ENCODE data around the gene FCHO2. TPM values are rescaled to one million over a fixed set of nuclear protein-coding genes. Genes with fewer than 3 reads are reported as not detected.

The FCHO2 gene
- total and polyA plus RNA-seq, 2 donors (not counting 3 experiments of a cell fraction or from before 2014, with no cell fraction given) = 12.0 to 25.2 TPM

DNA sequence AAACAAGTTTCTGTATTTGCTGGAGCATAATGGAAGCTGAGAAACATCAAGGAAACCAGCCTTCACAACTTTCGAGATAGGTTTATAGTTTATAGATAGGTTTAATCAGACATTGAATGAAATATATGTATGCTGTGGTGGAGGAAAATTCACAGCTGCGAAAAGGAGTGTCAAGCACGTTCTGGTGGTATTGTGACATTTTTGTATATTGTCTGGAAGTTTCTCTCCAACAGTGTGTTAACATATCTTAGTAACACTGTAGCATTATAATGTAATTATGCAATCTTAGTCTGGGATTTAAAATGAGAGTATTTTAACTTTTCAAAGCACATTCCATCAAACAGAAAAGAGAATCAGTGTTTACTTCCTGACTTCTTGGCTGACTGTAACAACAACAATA is 50.0 kb downstream of the FCHO2 start:
- no peak for TF ChIP-seq JUN (IDR thresholded peaks at IDR 0.05; ENCODE audit: borderline replicate concordance, insufficient read depth, insufficient read length, low read depth)
- Histone ChIP-seq H4K20me1 (replicated peaks; ENCODE audit: control insufficient read depth, extremely low read depth, insufficient read depth, low read length) (no peaks in the 10 kb centered on the region), H2AFZ (ENCODE audit: low read depth, low read length) (no peak overlapping the region), H3K4me3 (replicated peaks in 1 of 3; ENCODE audit: insufficient read depth in 1 of 3, low read depth in 1 of 3, low read length in 3 of 3) (no peak overlapping the region), H3K9me1 (replicated peaks; ENCODE audit: control insufficient read depth, extremely low read depth, insufficient read depth, low read length) (no peaks in the 10 kb centered on the region), H3K9me3 (replicated peaks; ENCODE audit: control insufficient read depth, insufficient read depth, low read length) (no peaks in the 10 kb centered on the region), H3K27me3 (ENCODE audit: control insufficient read depth in 2 of 2, insufficient read depth in 2 of 2, low read length in 2 of 2) (no peaks in the 10 kb centered on the region), H3K27ac (ENCODE audit: insufficient read depth, low read depth, low read length) (no peak overlapping the region), H3K9ac (replicated peaks; ENCODE audit: extremely low read depth, insufficient read depth, low read length) (no peak overlapping the region), H3K79me2 (ENCODE audit: control insufficient read depth, insufficient read depth, low read length) (no peaks in the 10 kb centered on the region), H3K36me3 (ENCODE audit: control insufficient read depth in 2 of 2, extremely low read depth in 1 of 2, insufficient read depth in 2 of 2, low read length in 2 of 2) (peaks cover 0 to 2% of the 10 kb centered on the region in 2 experiments), H3K4me1 (ENCODE audit: control insufficient read depth, extremely low read depth, insufficient read depth, low read length) (no peaks in the 10 kb centered on the region), H3K4me2 (ENCODE audit: insufficient read depth, low read length) (no peak overlapping the region)
- CTCF ChIA-PET = no interaction called here
- dilution Hi-C loops (cut with MboI; ENCODE audit: extremely low pct_ligation_motif_present, low sequenced_read_pairs) (no loop called here), intact Hi-C loops (cut with micrococcal nuclease) (no loop called here)
- no peak for FAIRE-seq
- no TSS peak for BruUV-seq (replicated peaks)
- POLR2A ChIA-PET = no interaction called here
- DNase-seq (ENCODE audit: low read depth, low spot score) = no peak

GRCh38 chr5:73007051-73007450 is 51.2 kb downstream of the FCHO2 start:
- intact Hi-C loops (cut with micrococcal nuclease) (no loop called here), dilution Hi-C loops (cut with MboI; ENCODE audit: extremely low pct_ligation_motif_present, low sequenced_read_pairs) (no loop called here)
- Histone ChIP-seq H3K9me3 (replicated peaks; ENCODE audit: control insufficient read depth, insufficient read depth, low read length) (no peaks in the 10 kb centered on the region), H3K9ac (replicated peaks; ENCODE audit: extremely low read depth, insufficient read depth, low read length) (no peak overlapping the region), H4K20me1 (replicated peaks; ENCODE audit: control insufficient read depth, extremely low read depth, insufficient read depth, low read length) (no peaks in the 10 kb centered on the region), H3K27ac (ENCODE audit: insufficient read depth, low read depth, low read length) (no peak overlapping the region), H3K9me1 (replicated peaks; ENCODE audit: control insufficient read depth, extremely low read depth, insufficient read depth, low read length) (no peaks in the 10 kb centered on the region), H3K4me1 (ENCODE audit: control insufficient read depth, extremely low read depth, insufficient read depth, low read length) (no peaks in the 10 kb centered on the region), H3K36me3 (ENCODE audit: control insufficient read depth in 2 of 2, extremely low read depth in 1 of 2, insufficient read depth in 2 of 2, low read length in 2 of 2) (peaks cover 0 to 2% of the 10 kb centered on the region in 2 experiments), H2AFZ (ENCODE audit: low read depth, low read length) (no peak overlapping the region), H3K4me3 (replicated peaks in 1 of 3; ENCODE audit: insufficient read depth in 1 of 3, low read depth in 1 of 3, low read length in 3 of 3) (no peak overlapping the region), H3K4me2 (ENCODE audit: insufficient read depth, low read length) (no peak overlapping the region), H3K27me3 (ENCODE audit: control insufficient read depth in 2 of 2, insufficient read depth in 2 of 2, low read length in 2 of 2) (no peaks in the 10 kb centered on the region), H3K79me2 (ENCODE audit: control insufficient read depth, insufficient read depth, low read length) (no peaks in the 10 kb centered on the region)
- FAIRE-seq (no peak), DNase-seq (ENCODE audit: low read depth, low spot score) (no peak)
- TF ChIP-seq, protein P1, sequence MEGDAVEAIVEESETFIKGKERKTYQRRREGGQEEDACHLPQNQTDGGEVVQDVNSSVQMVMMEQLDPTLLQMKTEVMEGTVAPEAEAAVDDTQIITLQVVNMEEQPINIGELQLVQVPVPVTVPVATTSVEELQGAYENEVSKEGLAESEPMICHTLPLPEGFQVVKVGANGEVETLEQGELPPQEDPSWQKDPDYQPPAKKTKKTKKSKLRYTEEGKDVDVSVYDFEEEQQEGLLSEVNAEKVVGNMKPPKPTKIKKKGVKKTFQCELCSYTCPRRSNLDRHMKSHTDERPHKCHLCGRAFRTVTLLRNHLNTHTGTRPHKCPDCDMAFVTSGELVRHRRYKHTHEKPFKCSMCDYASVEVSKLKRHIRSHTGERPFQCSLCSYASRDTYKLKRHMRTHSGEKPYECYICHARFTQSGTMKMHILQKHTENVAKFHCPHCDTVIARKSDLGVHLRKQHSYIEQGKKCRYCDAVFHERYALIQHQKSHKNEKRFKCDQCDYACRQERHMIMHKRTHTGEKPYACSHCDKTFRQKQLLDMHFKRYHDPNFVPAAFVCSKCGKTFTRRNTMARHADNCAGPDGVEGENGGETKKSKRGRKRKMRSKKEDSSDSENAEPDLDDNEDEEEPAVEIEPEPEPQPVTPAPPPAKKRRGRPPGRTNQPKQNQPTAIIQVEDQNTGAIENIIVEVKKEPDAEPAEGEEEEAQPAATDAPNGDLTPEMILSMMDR (IDR thresholded peaks at IDR 0.05; ENCODE audit: extremely low read depth in 1 of 2, insufficient read depth in 1 of 2, low read depth in 1 of 2, low read length in 2 of 2) = no peak
- TF ChIP-seq FOS (IDR thresholded peaks at IDR 0.05; ENCODE audit: borderline replicate concordance, insufficient read depth, low read length) = no peak
- no peak for TF ChIP-seq JUN (IDR thresholded peaks at IDR 0.05; ENCODE audit: borderline replicate concordance, insufficient read depth, insufficient read length, low read depth)
- TF ChIP-seq EZH2 (IDR thresholded peaks at IDR 0.05; ENCODE audit: borderline replicate concordance, low read depth, low read length, severe bottlenecking) = no peak
- TF ChIP-seq MYC (IDR thresholded peaks at IDR 0.05; ENCODE audit: low read depth, low read length) = no peak
- TF ChIP-seq POLR2AphosphoS5 (IDR thresholded peaks at IDR 0.05; ENCODE audit: insufficient read depth, low read depth, low read length) = no peak
- no peak for TF ChIP-seq MAX (IDR thresholded peaks at IDR 0.05; ENCODE audit: insufficient read depth, insufficient read length)
- no peak for TF ChIP-seq POLR2A (IDR thresholded peaks at IDR 0.05; ENCODE audit: low read depth, low read length)
- TF ChIP-seq GATA2 (IDR thresholded peaks at IDR 0.05; ENCODE audit: insufficient read depth, insufficient read length, low read depth, low read length) = no peak
- POLR2A ChIA-PET = no interaction called here
- BruUV-seq (replicated peaks) = no TSS peak
- CTCF ChIA-PET = no interaction called here
